K562 (cell line): Measurements from ENCODE around the gene VGLL4. TPM values are rescaled to one million over a fixed set of nuclear protein-coding genes. Genes with fewer than 3 reads are reported as not detected.

Experiments used
- CBFA2T2 ChIP-seq: fragments of 450-650 bp; conservative IDR thresholded peaks from 2 replicates; pipeline ENCODE4 v1.6.1; 2017; ENCODE audit warnings: mild to moderate bottlenecking
- CHAMP1 ChIP-seq: fragments of 450-650 bp; IDR thresholded peaks from 2 replicates; pipeline ENCODE4 v1.6.1; 2016; ENCODE audit warnings: mild to moderate bottlenecking
- FIP1L1 ChIP-seq: fragments of 200-400 bp; formaldehyde crosslinking; IDR thresholded peaks from 2 replicates; pipeline ENCODE4 v1.6.1; 2018; ENCODE audit warnings: mild to moderate bottlenecking, low read depth, low read length; ENCODE audit not compliant: poor library complexity, severe bottlenecking
- FOXK2 ChIP-seq, 2 experiments: fragments of 450-650 bp; IDR thresholded peaks in 1 of 2; conservative IDR thresholded peaks in 1 of 2; 2 replicates each; pipeline ENCODE4 v1.6.1; 2016; ENCODE audit warnings: low read depth in 2 of 2, mild to moderate bottlenecking in 1 of 2
- GABPB2 ChIP-seq: fragments of 250-450 bp; sonication (Bioruptor Pico); conservative IDR thresholded peaks from 2 replicates; pipeline ENCODE4 v1.5.1; 2021; ENCODE audit warnings: mild to moderate bottlenecking
- KDM4B ChIP-seq, 2 experiments: fragments of 450-650 bp in 1 of 2; sonication (generic) in 1 of 2; IDR thresholded peaks; 2 replicates each; pipeline ENCODE4 v1.6.1; 2016 to 2017; ENCODE audit warnings: borderline replicate concordance in 2 of 2, antibody characterized with exemption in 1 of 2, low read depth in 1 of 2, mild to moderate bottlenecking in 1 of 2
- polyA plus RNA-seq, 8 experiments: library from polyadenylated mRNA; depleted of rRNA in 4 of 8; stranded (reverse) in 5 of 8; unstranded in 3 of 8; fragments of >200 nt; fragmentation: Nextera tagmentation in 2 of 8; fragmentation: Illumina TruSeq in 1 of 8; extraction: Ambion mirVana in 2 of 8; extraction: Trizol in 1 of 8; gene quantifications; 2 replicates each; pipeline versions ENCODE4 v1.2.1 to v1.2.3, GENCODE V29; 2011 to 2014; ENCODE audit warnings: inconsistent platforms in 1 of 8, missing spikeins in 1 of 8
- total RNA-seq, 7 experiments: library from RNA; depleted of rRNA in 6 of 7; stranded (reverse); fragments of >200 nt in 6 of 7; fragmentation: Illumina TruSeq in 2 of 7; extraction: Trizol in 2 of 7; gene quantifications; 2 replicates each; pipeline versions ENCODE4 v1.2.1 to v1.2.3, GENCODE V29; 2011 to 2021; ENCODE audit warnings: low replicate concordance in 1 of 7
- TF ChIP-seq, protein P1 (sequence below), 3 experiments: fragments of 200-800 bp in 1 of 3; fragments of 250-450 bp in 1 of 3; fragments of 450-650 bp in 1 of 3; sonication (Bioruptor Pico) in 1 of 3; sonication (Bioruptor generic) in 1 of 3; formaldehyde crosslinking in 1 of 3; IDR thresholded peaks; 2 replicates each; pipeline versions ENCODE4 v1.6.1 to v1.8.0; 2016 to 2022; ENCODE audit warnings: mild to moderate bottlenecking in 2 of 3, missing genetic modification characterization in 2 of 3, missing compliant biosample characterization in 1 of 3, moderate library complexity in 1 of 3

VGLL4 gene
- total and polyA plus RNA-seq, 9 of the 15 experiments (the other 6 are each of a cell fraction or from before 2014, with no cell fraction given): 0.27 to 10.9 (median 8.6) TPM

- TF ChIP-seq FIP1L1: no peak
- TF ChIP-seq FOXK2 (conservative IDR thresholded peaks at IDR 0.05 in 1 of 2, IDR thresholded peaks at IDR 0.05 in 1 of 2; ENCODE audit: low read depth in 2 of 2): no peak
- TF ChIP-seq KDM4B (IDR thresholded peaks at IDR 0.05; ENCODE audit: borderline replicate concordance in 2 of 2, low read depth in 1 of 2): no peak
- TF ChIP-seq CBFA2T2: no peak
- TF ChIP-seq GABPB2 (CRISPR knock-in tag): no peak
- TF ChIP-seq, protein P1, sequence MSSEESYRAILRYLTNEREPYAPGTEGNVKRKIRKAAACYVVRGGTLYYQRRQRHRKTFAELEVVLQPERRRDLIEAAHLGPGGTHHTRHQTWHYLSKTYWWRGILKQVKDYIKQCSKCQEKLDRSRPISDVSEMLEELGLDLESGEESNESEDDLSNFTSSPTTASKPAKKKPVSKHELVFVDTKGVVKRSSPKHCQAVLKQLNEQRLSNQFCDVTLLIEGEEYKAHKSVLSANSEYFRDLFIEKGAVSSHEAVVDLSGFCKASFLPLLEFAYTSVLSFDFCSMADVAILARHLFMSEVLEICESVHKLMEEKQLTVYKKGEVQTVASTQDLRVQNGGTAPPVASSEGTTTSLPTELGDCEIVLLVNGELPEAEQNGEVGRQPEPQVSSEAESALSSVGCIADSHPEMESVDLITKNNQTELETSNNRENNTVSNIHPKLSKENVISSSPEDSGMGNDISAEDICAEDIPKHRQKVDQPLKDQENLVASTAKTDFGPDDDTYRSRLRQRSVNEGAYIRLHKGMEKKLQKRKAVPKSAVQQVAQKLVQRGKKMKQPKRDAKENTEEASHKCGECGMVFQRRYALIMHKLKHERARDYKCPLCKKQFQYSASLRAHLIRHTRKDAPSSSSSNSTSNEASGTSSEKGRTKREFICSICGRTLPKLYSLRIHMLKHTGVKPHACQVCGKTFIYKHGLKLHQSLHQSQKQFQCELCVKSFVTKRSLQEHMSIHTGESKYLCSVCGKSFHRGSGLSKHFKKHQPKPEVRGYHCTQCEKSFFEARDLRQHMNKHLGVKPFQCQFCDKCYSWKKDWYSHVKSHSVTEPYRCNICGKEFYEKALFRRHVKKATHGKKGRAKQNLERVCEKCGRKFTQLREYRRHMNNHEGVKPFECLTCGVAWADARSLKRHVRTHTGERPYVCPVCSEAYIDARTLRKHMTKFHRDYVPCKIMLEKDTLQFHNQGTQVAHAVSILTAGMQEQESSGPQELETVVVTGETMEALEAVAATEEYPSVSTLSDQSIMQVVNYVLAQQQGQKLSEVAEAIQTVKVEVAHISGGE (CRISPR knock-in tag; IDR thresholded peaks at IDR 0.05): no peak
- TF ChIP-seq CHAMP1: no peak
Observed at GRCh38 chr3:11636394-11636770, 7.3 kb downstream of the VGLL4 start (continued).
